ENCODE results near the gene UNC13C. TPM values are rescaled to one million over a fixed set of nuclear protein-coding genes. Genes with fewer than 3 reads are reported as not detected.

UNC13C gene
- total RNA-seq, 1 donor from 2014 or later, result 0.18 TPM

- DNase-seq (ENCODE audit: low read depth) (no peak), FAIRE-seq (no peak)
- no peak overlapping the region for H3K4me3 ChIP-seq (ENCODE audit: insufficient read depth, low read depth, low read length)
- H3K27me3 ChIP-seq (ENCODE audit: insufficient read depth, low read length), result no peaks in the 10 kb centered on the region
- no peaks in the 10 kb centered on the region for H3K36me3 ChIP-seq (ENCODE audit: insufficient read depth, low read length)
- TF ChIP-seq EZH2 (IDR thresholded peaks at IDR 0.05; ENCODE audit: insufficient read depth, low read length) (no peak), CTCF (IDR thresholded peaks at IDR 0.05; ENCODE audit: insufficient read depth, low read depth, low read length) (no peak)
- H3K9ac ChIP-seq (ENCODE audit: low read length), result no peak overlapping the region
- Mint-ChIP-seq H3K36me3 (ENCODE audit: low read depth, unreplicated experiment) (no peaks in the 10 kb centered on the region), H3K27me3 (ENCODE audit: low read depth, unreplicated experiment) (no peaks in the 10 kb centered on the region), H3K27ac (ENCODE audit: unreplicated experiment) (no peak overlapping the region), H3K4me1 (ENCODE audit: low read depth, unreplicated experiment) (no peaks in the 10 kb centered on the region), H3K9me3 (ENCODE audit: unreplicated experiment) (no peaks in the 10 kb centered on the region), H3K4me3 (ENCODE audit: unreplicated experiment) (no peak overlapping the region)
- H3K27ac ChIP-seq (ENCODE audit: low read depth, low read length), result no peak overlapping the region
- H3K4me2 ChIP-seq (ENCODE audit: low read length), result no peak overlapping the region
- H4K20me1 ChIP-seq (ENCODE audit: insufficient read depth, low read length), result no peaks in the 10 kb centered on the region
- H3K9me3 ChIP-seq (ENCODE audit: insufficient read depth, low read depth, low read length), result peaks cover 5% of the 10 kb centered on the region
- H2AFZ ChIP-seq (ENCODE audit: low read depth, low read length), result no peak overlapping the region
- no peaks in the 10 kb centered on the region for H3K4me1 ChIP-seq (ENCODE audit: insufficient read depth, low read length)
- H3K79me2 ChIP-seq (ENCODE audit: insufficient read depth, low read length), result no peaks in the 10 kb centered on the region
Measured at GRCh38 chr15:54374184-54374952, 396.1 kb downstream of the UNC13C start.

- Mint-ChIP-seq H3K27ac (ENCODE audit: unreplicated experiment) (no peak overlapping the region), H3K4me1 (ENCODE audit: low read depth, unreplicated experiment) (no peaks in the 10 kb centered on the region), H3K36me3 (ENCODE audit: low read depth, unreplicated experiment) (no peaks in the 10 kb centered on the region), H3K27me3 (ENCODE audit: low read depth, unreplicated experiment) (no peaks in the 10 kb centered on the region), H3K4me3 (ENCODE audit: unreplicated experiment) (no peak overlapping the region), H3K9me3 (ENCODE audit: unreplicated experiment) (no peaks in the 10 kb centered on the region)
- FAIRE-seq, result no peak
- H3K79me2 ChIP-seq (ENCODE audit: insufficient read depth, low read length), result no peaks in the 10 kb centered on the region
- H3K9ac ChIP-seq (ENCODE audit: low read length), result no peak overlapping the region
- H2AFZ ChIP-seq (ENCODE audit: low read depth, low read length), result no peak overlapping the region
- no peak overlapping the region for H3K4me2 ChIP-seq (ENCODE audit: low read length)
- H3K36me3 ChIP-seq (ENCODE audit: insufficient read depth, low read length), result no peaks in the 10 kb centered on the region
- H3K4me3 ChIP-seq (ENCODE audit: insufficient read depth, low read depth, low read length), result no peak overlapping the region
- H3K27me3 ChIP-seq (ENCODE audit: insufficient read depth, low read length), result no peaks in the 10 kb centered on the region
- H3K9me3 ChIP-seq (ENCODE audit: insufficient read depth, low read depth, low read length), result no peaks in the 10 kb centered on the region
- TF ChIP-seq CTCF (IDR thresholded peaks at IDR 0.05; ENCODE audit: insufficient read depth, low read depth, low read length), result no peak
- no peak for TF ChIP-seq EZH2 (IDR thresholded peaks at IDR 0.05; ENCODE audit: insufficient read depth, low read length)
- no peak for DNase-seq (ENCODE audit: low read depth)
- H3K27ac ChIP-seq (ENCODE audit: low read depth, low read length), result no peak overlapping the region
- no peaks in the 10 kb centered on the region for H4K20me1 ChIP-seq (ENCODE audit: insufficient read depth, low read length)
- no peaks in the 10 kb centered on the region for H3K4me1 ChIP-seq (ENCODE audit: insufficient read depth, low read length)
Measured at GRCh38 chr15:54387799-54388198, 409.6 kb downstream of the UNC13C start.

- Histone ChIP-seq H3K4me2 (ENCODE audit: low read length) (no peak overlapping the region), H3K9me3 (ENCODE audit: insufficient read depth, low read depth, low read length) (no peaks in the 10 kb centered on the region), H3K36me3 (ENCODE audit: insufficient read depth, low read length) (no peaks in the 10 kb centered on the region), H3K79me2 (ENCODE audit: insufficient read depth, low read length) (no peaks in the 10 kb centered on the region), H2AFZ (ENCODE audit: low read depth, low read length) (no peak overlapping the region), H3K4me3 (ENCODE audit: insufficient read depth, low read depth, low read length) (no peak overlapping the region), H3K27ac (ENCODE audit: low read depth, low read length) (no peak overlapping the region), H4K20me1 (ENCODE audit: insufficient read depth, low read length) (no peaks in the 10 kb centered on the region), H3K9ac (ENCODE audit: low read length) (no peak overlapping the region), H3K4me1 (ENCODE audit: insufficient read depth, low read length) (no peaks in the 10 kb centered on the region), H3K27me3 (ENCODE audit: insufficient read depth, low read length) (no peaks in the 10 kb centered on the region)
- H3K27ac Mint-ChIP-seq (ENCODE audit: unreplicated experiment), result no peak overlapping the region
- DNase-seq (ENCODE audit: low read depth), result no peak
- H3K4me3 Mint-ChIP-seq (ENCODE audit: unreplicated experiment), result no peak overlapping the region
- TF ChIP-seq CTCF (IDR thresholded peaks at IDR 0.05; ENCODE audit: insufficient read depth, low read depth, low read length) (no peak), EZH2 (IDR thresholded peaks at IDR 0.05; ENCODE audit: insufficient read depth, low read length) (no peak)
- no peak for FAIRE-seq
- no peaks in the 10 kb centered on the region for H3K9me3 Mint-ChIP-seq (ENCODE audit: unreplicated experiment)
- H3K36me3 Mint-ChIP-seq (ENCODE audit: low read depth, unreplicated experiment), result no peaks in the 10 kb centered on the region
- H3K27me3 Mint-ChIP-seq (ENCODE audit: low read depth, unreplicated experiment), result no peaks in the 10 kb centered on the region
- H3K4me1 Mint-ChIP-seq (ENCODE audit: low read depth, unreplicated experiment), result no peaks in the 10 kb centered on the region
Measured at GRCh38 chr15:54388746-54389145, 410.5 kb downstream of the UNC13C start.

All from astrocyte (in vitro differentiated cells and primary cell).